H9 (cell line): Measurements from ENCODE around the gene BRCA1. TPM values are rescaled to one million over a fixed set of nuclear protein-coding genes. Genes with fewer than 3 reads are reported as not detected.

ENCODE experiments used
- DNase-seq: peaks from one replicate; pipeline ENCODE4 v3.0.0-alpha.2; 2017
- H2AFZ ChIP-seq: one replicate; pipeline ENCODE4 v1.6.1; 2013; ENCODE audit warnings: mild to moderate bottlenecking, low read length, control low read depth, moderate library complexity
- H2AK5ac ChIP-seq: 2 replicates; pipeline ENCODE4 v1.6.1; 2013; ENCODE audit warnings: low read length, control low read depth, mixed read lengths; ENCODE audit not compliant: insufficient read length
- H2BK120ac ChIP-seq: one replicate; pipeline ENCODE4 v1.6.1; 2013; ENCODE audit warnings: low read depth, mild to moderate bottlenecking, low read length, control low read depth, inconsistent platforms; ENCODE audit not compliant: poor library complexity, severe bottlenecking
- H2BK12ac ChIP-seq: 2 replicates; pipeline ENCODE4 v1.6.1; 2013; ENCODE audit warnings: low read length, control low read depth, mixed read lengths, low read depth; ENCODE audit not compliant: insufficient read length
- H2BK15ac ChIP-seq: 2 replicates; pipeline ENCODE4 v1.6.1; 2013; ENCODE audit warnings: low read depth, low read length, control low read depth
- H2BK20ac ChIP-seq: one replicate; pipeline ENCODE4 v1.6.1; 2013; ENCODE audit warnings: low read depth, mild to moderate bottlenecking, low read length, control low read depth, inconsistent platforms; ENCODE audit not compliant: poor library complexity, severe bottlenecking
- H2BK5ac ChIP-seq: 2 replicates; pipeline ENCODE4 v1.6.1; 2013; ENCODE audit warnings: low read length, control low read depth, mixed read lengths; ENCODE audit not compliant: insufficient read length
- H3K14ac ChIP-seq: 2 replicates; pipeline ENCODE4 v1.6.1; 2013; ENCODE audit warnings: low read length, control low read depth; ENCODE audit not compliant: insufficient read depth
- H3K18ac ChIP-seq: 2 replicates; pipeline ENCODE4 v1.6.1; 2013; ENCODE audit warnings: low read depth, mild to moderate bottlenecking, mixed read lengths, low read length, control low read depth; ENCODE audit not compliant: insufficient read length
- H3K23ac ChIP-seq: 2 replicates; pipeline ENCODE4 v1.6.1; 2013; ENCODE audit warnings: low read length, control low read depth, mixed read lengths, low read depth; ENCODE audit not compliant: insufficient read length
- H3K23me2 ChIP-seq: 2 replicates; pipeline ENCODE4 v1.6.1; 2013; ENCODE audit warnings: low read depth, mild to moderate bottlenecking, mixed read lengths, low read length, control low read depth; ENCODE audit not compliant: insufficient read length, poor library complexity, severe bottlenecking
- H3K27ac ChIP-seq: 2 replicates; pipeline ENCODE4 v1.5.1; 2013; ENCODE audit warnings: low read length, control low read depth, mixed read lengths, low read depth; ENCODE audit not compliant: insufficient read length
- H3K27me3 ChIP-seq: 2 replicates; pipeline ENCODE4 v1.6.1; 2013; ENCODE audit warnings: low read length, control low read depth, inconsistent platforms; ENCODE audit not compliant: insufficient read depth
- H3K4ac ChIP-seq: 2 replicates; pipeline ENCODE4 v1.6.1; 2013; ENCODE audit warnings: low read depth, mild to moderate bottlenecking, control low read depth, inconsistent platforms, low read length, moderate library complexity
- H3K4me1 ChIP-seq: 2 replicates; pipeline ENCODE4 v1.6.1; 2013; ENCODE audit warnings: low read length, control low read depth, inconsistent platforms; ENCODE audit not compliant: insufficient read depth
- H3K4me2 ChIP-seq: 2 replicates; pipeline ENCODE4 v1.6.1; 2013; ENCODE audit warnings: low read length, control low read depth, mixed read lengths; ENCODE audit not compliant: insufficient read length, insufficient read depth
- H3K56ac ChIP-seq: 2 replicates; pipeline ENCODE4 v1.6.1; 2013; ENCODE audit warnings: low read depth, mild to moderate bottlenecking, mixed read lengths, low read length, control low read depth; ENCODE audit not compliant: insufficient read length
- H3K79me1 ChIP-seq: 2 replicates; pipeline ENCODE4 v1.6.1; 2013; ENCODE audit warnings: low read depth, mild to moderate bottlenecking, moderate library complexity, low read length, control low read depth, inconsistent platforms; ENCODE audit not compliant: insufficient read depth, poor library complexity, severe bottlenecking
- H3K79me2 ChIP-seq: 2 replicates; pipeline ENCODE4 v1.6.1; 2013; ENCODE audit warnings: low read length, control low read depth, inconsistent platforms; ENCODE audit not compliant: insufficient read depth
- H3K9ac ChIP-seq: 2 replicates; pipeline ENCODE4 v1.6.1; 2013; ENCODE audit warnings: low read length, control low read depth, mixed read lengths; ENCODE audit not compliant: insufficient read length; ENCODE audit errors: extremely low read depth
- H3K9me3 ChIP-seq: one replicate; pipeline ENCODE4 v1.6.1; 2013; ENCODE audit warnings: low read depth, low read length, inconsistent platforms; ENCODE audit not compliant: control insufficient read depth
- H3T11ph ChIP-seq: one replicate; pipeline ENCODE4 v1.6.1; 2013; ENCODE audit warnings: mild to moderate bottlenecking, low read length, control low read depth, inconsistent platforms
- H4K20me1 ChIP-seq: one replicate; pipeline ENCODE4 v1.6.1; 2013; ENCODE audit not compliant: control insufficient read depth, insufficient read length, insufficient read depth
- H4K5ac ChIP-seq: 2 replicates; pipeline ENCODE4 v1.6.1; 2013; ENCODE audit warnings: low read depth, mild to moderate bottlenecking, mixed read lengths, low read length, control low read depth; ENCODE audit not compliant: insufficient read length
- H4K8ac ChIP-seq: replicated peaks from 2 replicates; pipeline ENCODE4 v1.6.1; 2013; ENCODE audit warnings: low read length, control low read depth, mixed read lengths, low read depth; ENCODE audit not compliant: insufficient read length
- H4K91ac ChIP-seq: 2 replicates; pipeline ENCODE4 v1.6.1; 2013; ENCODE audit warnings: low read depth, mild to moderate bottlenecking, moderate library complexity, mixed read lengths, low read length, control low read depth; ENCODE audit not compliant: insufficient read length
- H3K27ac Mint-ChIP-seq, 3 experiments: 2 replicates in 2 of 3; 3 replicates in 1 of 3; pipeline ENCODE4 v1.8.0; 2020 to 2021; ENCODE audit warnings: mixed read lengths in 3 of 3, mild to moderate bottlenecking in 1 of 3, moderate library complexity in 1 of 3
- H3K27me3 Mint-ChIP-seq: 2 replicates; pipeline ENCODE4 v1.8.0; 2021; ENCODE audit warnings: low read depth, mild to moderate bottlenecking, moderate library complexity, mixed read lengths
- H3K36me3 Mint-ChIP-seq, 3 experiments: 2 replicates in 2 of 3; 3 replicates in 1 of 3; pipeline ENCODE4 v1.8.0; 2020 to 2021; ENCODE audit warnings: low read depth in 3 of 3, mixed read lengths in 3 of 3; ENCODE audit not compliant: insufficient read depth in 1 of 3
- H3K4me1 Mint-ChIP-seq, 2 experiments: 2 replicates each; pipeline ENCODE4 v1.8.0; 2020; ENCODE audit warnings: mixed read lengths in 2 of 2
- H3K4me3 Mint-ChIP-seq, 2 experiments: 2 replicates in 1 of 2; 3 replicates in 1 of 2; pipeline ENCODE4 v1.8.0; 2020 to 2021; ENCODE audit warnings: mild to moderate bottlenecking in 2 of 2, mixed read lengths in 2 of 2, moderate library complexity in 1 of 2
- H3K9me3 Mint-ChIP-seq, 2 experiments: 2 replicates in 1 of 2; 3 replicates in 1 of 2; pipeline ENCODE4 v1.8.0; 2020; ENCODE audit warnings: mild to moderate bottlenecking in 2 of 2, mixed read lengths in 2 of 2, moderate library complexity in 1 of 2
- CTCF ChIP-seq: fragments of 200-600 bp; sonication (generic); conservative IDR thresholded peaks from 3 replicates; pipeline ENCODE4 v1.8.0; 2021; ENCODE audit warnings: antibody characterized with exemption, mild to moderate bottlenecking
- WGBS: extraction: QIAGEN DNeasy Blood & Tissue Kit; methylation state at CpG from one replicate; pipeline ENCODE4 v1.1.7; 2013; ENCODE audit warnings: missing lambda C conversion rate, low lambda C conversion rate, mixed read lengths; ENCODE audit not compliant: insufficient read length; ENCODE audit errors: extremely low coverage; 5-methylcytosine and 5-hydroxymethylcytosine counted together
- total RNA-seq: library from RNA; stranded (reverse); gene quantifications from 2 replicates; pipeline ENCODE4 v1.2.1, GENCODE V29; 2021

The BRCA1 gene
- total RNA-seq, 1 experiment from 2014 or later, result 32.3 TPM

- H2BK15ac ChIP-seq, result no peak within 1 kb of the TSS
- Mint-ChIP-seq H3K4me3 (peak within 1 kb of the TSS; percentile 97 to 98), H3K9me3 (no peaks in the 10 kb centered on the region), H3K27ac (peak within 1 kb of the TSS; percentile 70 to 97 (median 95); a peak in 5 of 7 replicates), H3K4me1 (peaks cover 19 to 42% of the 10 kb centered on the region in 2 experiments), H3K36me3 (peaks cover 8 to 27% (median 24%) of the 10 kb centered on the region in 3 experiments; a peak in 6 of 7 replicates), H3K27me3 (no peaks in the 10 kb centered on the region)
- DNase-seq, result peak; percentile 94
- peak within 1 kb of the TSS; percentile 63 for H3K4me2 ChIP-seq
- no peak within 1 kb of the TSS for H4K8ac ChIP-seq
- no peak within 1 kb of the TSS for H3K56ac ChIP-seq
- peaks cover 7% of the 10 kb centered on the region for H3K4me1 ChIP-seq
- no peaks in the 10 kb centered on the region for H3K27me3 ChIP-seq
- no peak within 1 kb of the TSS for H4K5ac ChIP-seq
- no CpG with 5 or more reads among the region's 80 CpGs for WGBS
- peaks cover 16% of the 10 kb centered on the region for H3K23me2 ChIP-seq
- no peak within 1 kb of the TSS for H3K23ac ChIP-seq
- no peak within 1 kb of the TSS for H3T11ph ChIP-seq
- H2BK12ac ChIP-seq, result no peak within 1 kb of the TSS
- H3K9me3 ChIP-seq, result no peaks in the 10 kb centered on the region
- no peak within 1 kb of the TSS for H2AK5ac ChIP-seq
- H3K4ac ChIP-seq, result no peak within 1 kb of the TSS
- no peak within 1 kb of the TSS for H3K27ac ChIP-seq
- H3K79me2 ChIP-seq, result no peaks in the 10 kb centered on the region; the same call in 1 of the 2 replicates
- H2BK120ac ChIP-seq, result no peak within 1 kb of the TSS
- peak within 1 kb of the TSS; percentile 76 for H3K9ac ChIP-seq
- no peak within 1 kb of the TSS for H2BK20ac ChIP-seq
- H4K91ac ChIP-seq, result no peak within 1 kb of the TSS
- no peak within 1 kb of the TSS for H2AFZ ChIP-seq
- no peaks in the 10 kb centered on the region for H3K79me1 ChIP-seq
- H4K20me1 ChIP-seq, result no peaks in the 10 kb centered on the region
- H3K18ac ChIP-seq, result peak within 1 kb of the TSS; percentile 32
- H3K14ac ChIP-seq, result peak within 1 kb of the TSS; percentile 87
- peak within 1 kb of the TSS; percentile 5 for H2BK5ac ChIP-seq
- TF ChIP-seq CTCF, result peak; percentile 24; the same call in 2 of the 3 replicates
Observed at GRCh38 chr17:43021741-43022512, 103.2 kb downstream of the BRCA1 start, which contains the start of gene VAT1. Gene VAT1 (minus strand): TSS chr17:43022385. CDS start chr17:43022322, 63 bp downstream.
